CD8-positive, alpha-beta memory T cell (primary cell): ENCODE results near the gene ADH6. TPM values are rescaled to one million over a fixed set of nuclear protein-coding genes. Genes with fewer than 3 reads are reported as not detected.
"Not testable (repeated sequence)": the region's sequence is repeated elsewhere in the genome, so short reads cannot be mapped to it uniquely, and the experiment has no call there.

Source experiments
- CTCF ChIA-PET: fragments of 350-600 bp; sonication (Branson Sonifier 250); formaldehyde crosslinking; loops from one replicate; lab custom pipeline; 2021; ENCODE audit warnings: antibody characterized with exemption; lab: Charles Lee
- POLR2A ChIA-PET: fragments of 350-600 bp; sonication (Branson Sonifier 250); formaldehyde crosslinking; loops from one replicate; lab custom pipeline; 2021; ENCODE audit warnings: antibody characterized with exemption; lab: Charles Lee
- DNase-seq, 5 donors: peaks; one replicate each; pipeline versions ENCODE4 v3.0.0 to v3.0.0-alpha.2; 2020 to 2022; ENCODE audit warnings: mixed read lengths in 1 of 5
- H3K27ac ChIP-seq: one replicate; pipeline ENCODE4 v1.7.0; 2013; ENCODE audit warnings: low read depth, mild to moderate bottlenecking, low read length, moderate library complexity
- H3K27me3 ChIP-seq: 2 replicates; pipeline ENCODE4 v1.7.0; 2013; ENCODE audit warnings: low read length, mild to moderate bottlenecking; ENCODE audit not compliant: insufficient read depth, poor library complexity, severe bottlenecking
- H3K36me3 ChIP-seq: 2 replicates; pipeline ENCODE4 v1.7.0; 2013; ENCODE audit warnings: mild to moderate bottlenecking, low read length, moderate library complexity; ENCODE audit not compliant: insufficient read depth
- H3K4me1 ChIP-seq: 2 replicates; pipeline ENCODE4 v1.7.0; 2013; ENCODE audit warnings: mild to moderate bottlenecking, low read length, moderate library complexity; ENCODE audit not compliant: insufficient read depth
- H3K4me3 ChIP-seq: 2 replicates; pipeline ENCODE4 v1.7.0; 2013; ENCODE audit warnings: mild to moderate bottlenecking, low read length
- H3K9me3 ChIP-seq: 2 replicates; pipeline ENCODE4 v1.7.0; 2013; ENCODE audit warnings: mild to moderate bottlenecking, low read length
- H3K27ac Mint-ChIP-seq, 8 donors: one replicate each; pipeline ENCODE4 v1.8.0; 2020 to 2021; ENCODE audit warnings: mixed read lengths in 8 of 8, mild to moderate bottlenecking in 6 of 8, inconsistent platforms in 3 of 8, moderate library complexity in 3 of 8
- H3K27me3 Mint-ChIP-seq, 2 donors: one replicate each; pipeline ENCODE4 v1.8.0; 2020 to 2021; ENCODE audit warnings: mixed read lengths in 2 of 2, mild to moderate bottlenecking in 1 of 2, moderate library complexity in 1 of 2
- H3K36me3 Mint-ChIP-seq, 3 donors: one replicate each; pipeline ENCODE4 v1.8.0; 2020 to 2021; ENCODE audit warnings: mixed read lengths in 3 of 3, inconsistent platforms in 1 of 3, mild to moderate bottlenecking in 1 of 3
- H3K4me1 Mint-ChIP-seq, 3 donors: one replicate each; pipeline ENCODE4 v1.8.0; 2020 to 2021; ENCODE audit warnings: mixed read lengths in 3 of 3, inconsistent platforms in 1 of 3, mild to moderate bottlenecking in 1 of 3
- H3K4me3 Mint-ChIP-seq, 7 donors: one replicate each; pipeline ENCODE4 v1.8.0; 2020 to 2021; ENCODE audit warnings: mixed read lengths in 7 of 7, mild to moderate bottlenecking in 6 of 7, moderate library complexity in 4 of 7, inconsistent platforms in 2 of 7
- H3K9me3 Mint-ChIP-seq, 5 donors: one replicate each; pipeline ENCODE4 v1.8.0; 2020 to 2022; ENCODE audit warnings: mixed read lengths in 5 of 5, mild to moderate bottlenecking in 3 of 5, moderate library complexity in 2 of 5, inconsistent platforms in 1 of 5
- polyA plus RNA-seq: library from polyadenylated mRNA; unstranded; fragments of 300-500 nt; fragmentation: Illumina TruSeq; gene quantifications from one replicate; pipeline ENCODE4 v1.2.3, GENCODE V29; 2021
- total RNA-seq, 2 experiments: library from RNA; stranded (reverse); gene quantifications; one replicate each; pipeline ENCODE4 v1.2.3, GENCODE V29; 2021

ADH6 gene
- total and polyA plus RNA-seq, 3 experiments from 2014 or later = not detected

DNA sequence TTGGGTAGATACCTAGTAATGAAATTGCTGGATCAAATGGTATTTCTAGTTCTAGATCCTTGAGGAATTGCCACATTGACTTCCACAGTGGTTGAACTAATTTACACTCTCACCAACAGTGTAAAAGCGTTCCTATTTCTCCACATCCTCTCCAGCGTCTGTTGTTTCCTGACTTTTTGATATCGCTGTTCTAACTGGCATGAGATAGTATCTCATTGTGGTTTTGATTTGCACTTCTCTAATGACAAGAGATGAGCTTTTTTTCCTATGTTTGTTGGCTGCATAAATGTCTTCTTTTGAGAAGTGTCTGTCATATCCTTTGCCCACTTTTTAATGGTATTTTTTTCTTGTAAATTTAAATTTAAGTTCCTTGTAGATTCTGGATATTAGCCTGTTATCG is 8.6 kb upstream of the ADH6 start:
- H3K9me3 ChIP-seq, H3K27me3 Mint-ChIP-seq, H3K36me3 ChIP-seq, H3K27me3 ChIP-seq, H3K4me3 Mint-ChIP-seq, H3K27ac ChIP-seq, H3K4me1 ChIP-seq, POLR2A ChIA-PET, H3K27ac Mint-ChIP-seq, DNase-seq, CTCF ChIA-PET, H3K4me1 Mint-ChIP-seq, H3K4me3 ChIP-seq: not testable (repeated sequence)
- Mint-ChIP-seq H3K9me3 (peaks cover 21 to 51% (median 28%) of the 10 kb centered on the region in 5 donors), H3K36me3 (peaks cover 0 to 11% (median 0%) of the 10 kb centered on the region in 3 donors)

GRCh38 chr4:99221980-99222379 is 2.9 kb upstream of the ADH6 start:
- ChIA-PET CTCF (no interaction called here), POLR2A (no interaction called here)
- Mint-ChIP-seq H3K4me1 (no peaks in the 10 kb centered on the region), H3K4me3 (no peak overlapping the region), H3K36me3 (peaks cover 0 to 4% (median 2%) of the 10 kb centered on the region in 3 donors), H3K9me3 (peaks cover 9 to 21% (median 13%) of the 10 kb centered on the region in 5 donors), H3K27me3 (peaks cover 2 to 8% of the 10 kb centered on the region in 2 donors), H3K27ac (no peak overlapping the region)
- DNase-seq = no peak
- H3K27me3 ChIP-seq = no peaks in the 10 kb centered on the region
- H3K4me1 ChIP-seq = no peaks in the 10 kb centered on the region
- no peaks in the 10 kb centered on the region for H3K36me3 ChIP-seq
- H3K27ac ChIP-seq = no peak overlapping the region
- H3K4me3 ChIP-seq = no peak overlapping the region
- H3K9me3 ChIP-seq = no peaks in the 10 kb centered on the region

- Mint-ChIP-seq H3K4me3 (no peak overlapping the region), H3K27me3 (peaks cover 1 to 8% of the 10 kb centered on the region in 2 donors), H3K36me3 (peaks cover 0 to 4% (median 2%) of the 10 kb centered on the region in 3 donors), H3K27ac (no peak overlapping the region), H3K9me3 (peaks cover 3 to 10% (median 4%) of the 10 kb centered on the region in 5 donors), H3K4me1 (no peaks in the 10 kb centered on the region)
- no peak overlapping the region for H3K4me3 ChIP-seq
- H3K27me3 ChIP-seq = no peaks in the 10 kb centered on the region
- CTCF ChIA-PET = no interaction called here
- no peak overlapping the region for H3K27ac ChIP-seq
- POLR2A ChIA-PET = no interaction called here
- no peak for DNase-seq
- no peaks in the 10 kb centered on the region for H3K9me3 ChIP-seq
- H3K36me3 ChIP-seq = no peaks in the 10 kb centered on the region
- no peaks in the 10 kb centered on the region for H3K4me1 ChIP-seq
Measured at GRCh38 chr4:99219479-99219878, 433 bp upstream of the ADH6 start.

DNA sequence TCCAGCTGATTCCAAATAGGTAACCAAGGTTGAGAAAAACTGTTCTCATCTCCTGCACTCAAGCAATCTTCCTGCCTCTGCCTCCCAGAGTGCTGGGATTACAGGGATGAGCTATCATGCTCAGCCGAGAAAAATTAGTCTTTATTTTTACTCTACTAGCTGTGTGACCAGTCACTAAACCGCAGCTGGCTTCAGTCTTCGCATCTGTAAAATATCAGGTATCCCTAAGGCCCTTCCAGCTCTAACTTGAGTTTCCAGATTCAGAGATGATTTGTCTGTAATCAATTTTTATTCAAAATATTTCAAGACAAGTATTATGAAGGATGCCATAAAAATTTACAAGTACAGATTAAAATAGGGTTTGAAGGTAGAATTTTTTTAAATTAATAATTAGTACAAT is 3.5 kb downstream of the ADH6 start:
- peaks cover 0 to 4% (median 3%) of the 10 kb centered on the region in 5 donors for H3K9me3 Mint-ChIP-seq
- ChIA-PET POLR2A (no interaction called here), CTCF (no interaction called here)
- H3K4me1 Mint-ChIP-seq = no peaks in the 10 kb centered on the region
- no peak for DNase-seq
- no peak overlapping the region for H3K4me3 ChIP-seq
- H3K9me3 ChIP-seq = no peaks in the 10 kb centered on the region
- no peaks in the 10 kb centered on the region for H3K4me1 ChIP-seq
- H3K36me3 ChIP-seq = no peaks in the 10 kb centered on the region
- peaks cover 1 to 8% of the 10 kb centered on the region in 2 donors for H3K27me3 Mint-ChIP-seq
- H3K4me3 Mint-ChIP-seq = no peak overlapping the region
- H3K27me3 ChIP-seq = no peaks in the 10 kb centered on the region
- H3K36me3 Mint-ChIP-seq = peaks cover 0 to 4% (median 2%) of the 10 kb centered on the region in 3 donors
- no peak overlapping the region for H3K27ac Mint-ChIP-seq
- H3K27ac ChIP-seq = no peak overlapping the region

DNA sequence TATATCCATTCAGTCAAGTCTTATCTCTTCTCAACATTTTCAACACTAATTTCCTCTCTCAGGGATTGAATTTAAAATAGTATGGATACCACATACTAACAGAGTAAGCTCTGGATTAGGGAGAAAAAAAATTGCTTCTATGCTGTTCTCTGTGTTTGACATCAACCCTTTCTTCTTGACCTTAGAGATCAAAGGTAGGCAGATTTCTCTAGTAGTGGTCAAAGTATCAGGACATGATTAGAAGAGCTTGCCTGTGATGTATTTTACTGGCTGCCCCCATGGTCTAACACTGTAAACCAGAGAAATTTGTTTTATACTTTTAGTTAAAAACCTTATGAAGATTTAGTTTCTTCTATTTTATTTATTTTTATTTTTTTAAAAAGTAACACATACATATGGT is 8.3 kb downstream of the ADH6 start:
- H3K4me1 Mint-ChIP-seq = no peaks in the 10 kb centered on the region
- H3K27ac Mint-ChIP-seq = no peak overlapping the region
- H3K4me3 Mint-ChIP-seq = no peak overlapping the region

GRCh38 chr4:99209671-99210070 is 9.4 kb downstream of the ADH6 start:
- H3K4me3 ChIP-seq = no peak overlapping the region
- H3K36me3 ChIP-seq = no peaks in the 10 kb centered on the region
- no peaks in the 10 kb centered on the region for H3K4me1 ChIP-seq
- no peaks in the 10 kb centered on the region for H3K4me1 Mint-ChIP-seq
- no peaks in the 10 kb centered on the region for H3K9me3 Mint-ChIP-seq
- H3K27me3 Mint-ChIP-seq = peaks cover 3 to 14% of the 10 kb centered on the region in 2 donors
- no peak overlapping the region for H3K27ac ChIP-seq
- H3K27me3 ChIP-seq = no peaks in the 10 kb centered on the region
- H3K9me3 ChIP-seq = no peaks in the 10 kb centered on the region
- no peak for DNase-seq
- H3K4me3 Mint-ChIP-seq = no peak overlapping the region
- POLR2A ChIA-PET = no interaction called here
- no peak overlapping the region for H3K27ac Mint-ChIP-seq
- H3K36me3 Mint-ChIP-seq = peaks cover 0 to 1% (median 0%) of the 10 kb centered on the region in 3 donors
- CTCF ChIA-PET = no interaction called here

More for the DNA sequence above, 8.3 kb downstream of the ADH6 start:
- Histone ChIP-seq H3K36me3 (no peaks in the 10 kb centered on the region), H3K27ac (no peak overlapping the region), H3K4me3 (no peak overlapping the region), H3K4me1 (no peaks in the 10 kb centered on the region), H3K9me3 (no peaks in the 10 kb centered on the region), H3K27me3 (no peaks in the 10 kb centered on the region)
- ChIA-PET CTCF (no interaction called here), POLR2A (no interaction called here)
- DNase-seq = no peak
- Mint-ChIP-seq H3K36me3 (peaks cover 0 to 1% (median 0%) of the 10 kb centered on the region in 3 donors), H3K9me3 (no peaks in the 10 kb centered on the region), H3K27me3 (peaks cover 3 to 9% of the 10 kb centered on the region in 2 donors)

- H3K4me1 ChIP-seq = no peaks in the 10 kb centered on the region
- Mint-ChIP-seq H3K36me3 (peaks cover 0 to 1% (median 0%) of the 10 kb centered on the region in 3 donors), H3K4me3 (no peak overlapping the region), H3K27ac (no peak overlapping the region), H3K9me3 (no peaks in the 10 kb centered on the region), H3K27me3 (peaks cover 3 to 14% of the 10 kb centered on the region in 2 donors), H3K4me1 (no peaks in the 10 kb centered on the region)
- CTCF ChIA-PET = no interaction called here
- no peak for DNase-seq
- H3K27me3 ChIP-seq = no peaks in the 10 kb centered on the region
- H3K36me3 ChIP-seq = no peaks in the 10 kb centered on the region
- H3K27ac ChIP-seq = no peak overlapping the region
- POLR2A ChIA-PET = no interaction called here
- no peak overlapping the region for H3K4me3 ChIP-seq
- H3K9me3 ChIP-seq = no peaks in the 10 kb centered on the region
Measured at GRCh38 chr4:99208719-99209075, 10.3 kb downstream of the ADH6 start.

DNA sequence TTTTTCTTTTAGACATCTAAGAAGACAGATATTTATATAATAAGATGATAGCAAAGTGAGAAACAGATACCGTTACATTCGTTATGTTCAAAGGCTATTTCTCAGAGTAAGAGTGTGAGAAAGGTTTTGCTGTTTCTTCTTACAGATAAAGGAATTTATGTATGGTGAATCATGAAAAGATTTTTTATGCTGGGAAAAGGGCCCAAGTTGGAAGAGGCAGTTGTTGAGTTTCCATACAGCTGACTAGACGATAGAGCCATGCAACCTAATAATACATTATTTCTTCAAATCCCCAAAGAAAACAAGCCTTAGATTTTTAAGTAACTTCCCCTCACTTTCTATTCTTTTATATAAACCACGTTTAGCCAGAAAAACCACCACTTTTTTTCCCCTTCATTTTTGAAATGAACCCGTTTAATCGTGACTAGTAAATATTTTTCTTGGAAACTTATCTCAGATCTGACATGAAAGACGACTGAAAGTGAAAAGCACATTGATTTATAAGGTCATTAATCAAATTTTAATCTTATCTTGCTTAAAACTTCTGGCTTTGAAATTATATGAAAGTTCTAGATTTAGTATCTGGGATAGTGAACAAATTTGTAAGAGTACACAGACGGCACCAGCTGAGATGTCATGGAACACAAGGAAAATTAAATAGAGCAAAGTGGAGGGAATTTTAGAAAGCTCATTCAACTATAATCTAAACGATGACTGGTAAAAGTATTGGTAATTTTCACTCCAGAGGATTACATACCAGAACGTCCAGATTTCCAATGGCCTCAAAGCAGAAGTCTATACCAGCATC is 10.9 kb downstream of the ADH6 start:
- Mint-ChIP-seq H3K9me3 (no peaks in the 10 kb centered on the region), H3K4me3 (no peak overlapping the region), H3K27me3 (peaks cover 3 to 14% of the 10 kb centered on the region in 2 donors), H3K4me1 (no peaks in the 10 kb centered on the region), H3K36me3 (peaks cover 0 to 1% (median under 1%) of the 10 kb centered on the region in 3 donors), H3K27ac (no peak overlapping the region)
- Histone ChIP-seq H3K27ac (no peak overlapping the region), H3K27me3 (no peaks in the 10 kb centered on the region), H3K9me3 (no peaks in the 10 kb centered on the region), H3K4me3 (no peak overlapping the region), H3K36me3 (no peaks in the 10 kb centered on the region), H3K4me1 (no peaks in the 10 kb centered on the region)
- DNase-seq = no peak
- CTCF ChIA-PET = no interaction called here
- POLR2A ChIA-PET = no interaction called here
